ENCODE data around the gene DYNLRB1.

GRCh38 chr20:34583544-34583943 lies 67.3 kb downstream of the DYNLRB1 start:
- no peak for TF ChIP-seq CTCF (IDR thresholded peaks at IDR 0.05)
- no peak for TF ChIP-seq EZH2 (IDR thresholded peaks at IDR 0.05; ENCODE audit: borderline replicate concordance, insufficient read depth, low read depth, low read length, poor library complexity, severe bottlenecking)

Measured in B cell (primary cell).